GM19324 (cell line): Measurements from ENCODE around the gene GPC6.
"Not testable (repeated sequence)": the region's sequence is repeated elsewhere in the genome, so short reads cannot be mapped to it uniquely, and the experiment has no call there.

ENCODE experiments used
- ATAC-seq: cut with Tn5 transposase; IDR thresholded peaks from one replicate; pipeline ENCODE4 v1.9.1; 2021; ENCODE audit warnings: mild to moderate bottlenecking, moderate library complexity; ENCODE audit not compliant: unreplicated experiment, low FRiP score

The GPC6 gene

GRCh38 chr13:94173312-94173854 lies 946.8 kb downstream of the GPC6 start:
- no peak for ATAC-seq

GRCh38 chr13:94174009-94174408 lies 947.4 kb downstream of the GPC6 start:
- ATAC-seq, result no peak

- ATAC-seq, result no peak
Observed at GRCh38 chr13:94175076-94175475, 948.5 kb downstream of the GPC6 start.

- ATAC-seq, result no peak
Observed at GRCh38 chr13:94176561-94176960, 950.0 kb downstream of the GPC6 start.

- no peak for ATAC-seq
Observed at GRCh38 chr13:94177041-94177440, 950.4 kb downstream of the GPC6 start.

GRCh38 chr13:94178625-94179244 lies 952.1 kb downstream of the GPC6 start:
- no peak for ATAC-seq

- ATAC-seq, result peak; percentile 74
Observed at GRCh38 chr13:94181461-94182107, 955.0 kb downstream of the GPC6 start.

- no peak for ATAC-seq
Observed at GRCh38 chr13:94182185-94182761, 955.7 kb downstream of the GPC6 start.

GRCh38 chr13:94186470-94186869 lies 959.9 kb downstream of the GPC6 start:
- no peak for ATAC-seq

- no peak for ATAC-seq
Observed at GRCh38 chr13:94188201-94188854, 961.7 kb downstream of the GPC6 start.

GRCh38 chr13:94192431-94192975 lies 965.9 kb downstream of the GPC6 start:
- ATAC-seq, result no peak

GRCh38 chr13:94195715-94196114 lies 969.1 kb downstream of the GPC6 start:
- ATAC-seq, result no peak

GRCh38 chr13:94196413-94196812 lies 969.8 kb downstream of the GPC6 start:
- ATAC-seq, result no peak

GRCh38 chr13:94198681-94199080 lies 972.1 kb downstream of the GPC6 start:
- no peak for ATAC-seq

- no peak for ATAC-seq
Observed at GRCh38 chr13:94199135-94199534, 972.5 kb downstream of the GPC6 start.

GRCh38 chr13:94201022-94201421 lies 974.4 kb downstream of the GPC6 start:
- ATAC-seq, result no peak

- no peak for ATAC-seq
Observed at GRCh38 chr13:94204163-94204562, 977.6 kb downstream of the GPC6 start.

GRCh38 chr13:94204946-94205345 lies 978.3 kb downstream of the GPC6 start:
- ATAC-seq, result no peak

GRCh38 chr13:94205896-94206295 lies 979.3 kb downstream of the GPC6 start:
- ATAC-seq, result no peak

GRCh38 chr13:94209117-94209516 lies 982.5 kb downstream of the GPC6 start:
- no peak for ATAC-seq

GRCh38 chr13:94209913-94210312 lies 983.3 kb downstream of the GPC6 start:
- not testable (repeated sequence) for ATAC-seq
